Erythroblast (primary cell): ENCODE data around the gene PRR23E.

Source experiments
- GATA1 ChIP-seq: IDR thresholded peaks from 2 replicates; pipeline ENCODE4 v1.6.1; 2011; ENCODE audit warnings: low read depth, mild to moderate bottlenecking, control low read depth, low read length, moderate library complexity
- POLR2A ChIP-seq: IDR thresholded peaks from 2 replicates; pipeline ENCODE4 v1.6.1; 2011; ENCODE audit warnings: mild to moderate bottlenecking, low read length

DNA sequence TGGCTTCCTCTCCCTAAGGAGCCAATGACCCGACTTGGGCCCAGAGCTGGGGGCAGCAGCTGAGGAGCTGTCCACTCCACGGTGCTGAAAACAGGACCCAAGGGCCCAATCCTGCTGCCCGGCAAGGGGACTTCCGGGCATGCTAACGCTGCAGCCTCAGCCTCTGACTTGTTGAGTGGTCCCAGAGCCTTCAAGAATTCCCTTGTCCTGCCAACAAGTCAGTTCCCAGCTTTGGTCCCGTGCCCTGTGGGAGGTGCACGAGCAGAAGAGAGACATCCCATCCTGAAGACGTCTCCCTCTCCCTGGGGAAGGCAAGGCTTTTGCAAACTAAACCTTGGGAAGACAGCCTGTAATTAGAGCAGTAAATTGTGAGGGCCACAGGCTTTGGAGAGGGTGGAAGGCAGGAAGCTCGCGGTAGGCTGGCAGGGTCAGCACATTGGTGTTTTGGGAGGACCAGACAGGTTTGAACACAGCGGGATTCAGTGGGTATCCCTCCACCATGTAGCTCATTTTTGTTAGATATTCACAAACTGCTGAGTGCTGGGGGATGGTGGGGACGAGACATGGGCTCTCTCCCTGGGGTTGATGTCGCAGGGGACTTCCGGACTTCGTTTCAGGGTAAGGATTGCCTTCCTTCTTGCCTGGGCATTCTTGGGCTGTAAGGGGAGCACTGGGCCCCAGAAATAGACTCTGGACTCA lies 29.8 kb upstream of the PRR23E start:
- no peak for TF ChIP-seq POLR2A
- TF ChIP-seq GATA1 = no peak
